K562 (cell line): ENCODE data around the gene SAMD11.

Experiments used
- BHLHE40 ChIP-seq: IDR thresholded peaks from 2 replicates; pipeline ENCODE4 v1.6.1; 2011; ENCODE audit warnings: low read length, improper control_type of control experiment
- ETV5 ChIP-seq: sonication (generic); formaldehyde crosslinking; IDR thresholded peaks from 2 replicates; pipeline ENCODE4 v1.4.0; 2020; ENCODE audit warnings: low read depth, mild to moderate bottlenecking, missing genetic modification reagents
- EZH2 ChIP-seq: IDR thresholded peaks from 2 replicates; pipeline ENCODE4 v1.6.1; 2012; ENCODE audit warnings: low read depth, mild to moderate bottlenecking, inconsistent platforms, low read length, borderline replicate concordance
- POLR2AphosphoS5 ChIP-seq: IDR thresholded peaks from 2 replicates; pipeline ENCODE4 v1.6.1; 2011; ENCODE audit warnings: mild to moderate bottlenecking, low read depth, low read length, moderate library complexity; ENCODE audit not compliant: control insufficient read depth, insufficient read depth
- PTRF ChIP-seq: fragments of 450-650 bp; IDR thresholded peaks from 2 replicates; pipeline ENCODE4 v1.6.1; 2016; ENCODE audit warnings: mild to moderate bottlenecking, missing genetic modification characterization, missing compliant biosample characterization
- RFX5 ChIP-seq: IDR thresholded peaks from 2 replicates; pipeline ENCODE4 v1.6.1; 2011; ENCODE audit warnings: low read depth, mild to moderate bottlenecking, improper control_type of control experiment, low read length
- SP1 ChIP-seq: sonication (generic); formaldehyde crosslinking; IDR thresholded peaks from 2 replicates; pipeline ENCODE4 v1.8.1; 2022; ENCODE audit warnings: mild to moderate bottlenecking, missing genetic modification reagents
- TAF1 ChIP-seq: IDR thresholded peaks from 2 replicates; pipeline ENCODE4 v1.6.1; 2011; ENCODE audit warnings: mild to moderate bottlenecking, low read length, moderate library complexity; ENCODE audit not compliant: insufficient read depth, control insufficient read depth, severe bottlenecking; ENCODE audit errors: extremely low read depth
- ZNF274 ChIP-seq: IDR thresholded peaks from 2 replicates; pipeline ENCODE4 v1.6.1; 2011; ENCODE audit warnings: low read depth, mild to moderate bottlenecking, low read length, moderate library complexity, borderline replicate concordance
- ZSCAN29 ChIP-seq: fragments of 450-650 bp; IDR thresholded peaks from 2 replicates; pipeline ENCODE4 v1.6.1; 2017
- TF ChIP-seq, protein P1 (sequence below), 3 experiments: IDR thresholded peaks in 2 of 3; conservative IDR thresholded peaks in 1 of 3; 2 replicates each; pipeline ENCODE4 v1.5.1; 2011 to 2012; ENCODE audit warnings: low read length in 3 of 3, mild to moderate bottlenecking in 3 of 3, control low read depth in 2 of 3, improper control_type of control experiment in 1 of 3, inconsistent platforms in 1 of 3, low read depth in 1 of 3, mixed read lengths in 1 of 3, moderate library complexity in 1 of 3; ENCODE audit not compliant: insufficient read depth in 2 of 3

DNA sequence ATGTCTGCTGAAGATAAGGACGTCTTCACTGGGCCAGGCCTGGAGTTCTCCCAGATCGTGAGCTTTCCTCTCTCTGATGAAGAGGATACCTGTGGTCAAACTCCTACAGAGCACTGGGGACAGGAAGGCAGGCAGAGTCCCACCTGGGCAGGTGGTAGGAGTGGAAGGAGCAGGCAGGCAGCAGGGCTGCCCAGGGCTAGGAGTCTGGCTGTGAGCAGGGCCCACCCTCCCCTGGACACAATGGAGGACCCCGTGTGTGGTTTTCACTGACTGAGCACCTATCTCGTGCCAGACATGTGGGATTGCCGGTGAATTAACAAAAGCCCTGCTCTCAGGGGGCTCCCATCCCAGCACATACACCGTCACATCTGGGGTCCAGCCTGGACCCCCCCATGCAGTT, 4.9 kb upstream of the SAMD11 start:
- TF ChIP-seq ETV5 (CRISPR knock-in tag) (no peak), ZNF274 (no peak), SP1 (CRISPR knock-in tag) (no peak), TAF1 (no peak), POLR2AphosphoS5 (no peak), ZSCAN29 (no peak), EZH2 (no peak), PTRF (tag) (no peak), RFX5 (no peak), BHLHE40 (no peak)
- TF ChIP-seq, protein P1, sequence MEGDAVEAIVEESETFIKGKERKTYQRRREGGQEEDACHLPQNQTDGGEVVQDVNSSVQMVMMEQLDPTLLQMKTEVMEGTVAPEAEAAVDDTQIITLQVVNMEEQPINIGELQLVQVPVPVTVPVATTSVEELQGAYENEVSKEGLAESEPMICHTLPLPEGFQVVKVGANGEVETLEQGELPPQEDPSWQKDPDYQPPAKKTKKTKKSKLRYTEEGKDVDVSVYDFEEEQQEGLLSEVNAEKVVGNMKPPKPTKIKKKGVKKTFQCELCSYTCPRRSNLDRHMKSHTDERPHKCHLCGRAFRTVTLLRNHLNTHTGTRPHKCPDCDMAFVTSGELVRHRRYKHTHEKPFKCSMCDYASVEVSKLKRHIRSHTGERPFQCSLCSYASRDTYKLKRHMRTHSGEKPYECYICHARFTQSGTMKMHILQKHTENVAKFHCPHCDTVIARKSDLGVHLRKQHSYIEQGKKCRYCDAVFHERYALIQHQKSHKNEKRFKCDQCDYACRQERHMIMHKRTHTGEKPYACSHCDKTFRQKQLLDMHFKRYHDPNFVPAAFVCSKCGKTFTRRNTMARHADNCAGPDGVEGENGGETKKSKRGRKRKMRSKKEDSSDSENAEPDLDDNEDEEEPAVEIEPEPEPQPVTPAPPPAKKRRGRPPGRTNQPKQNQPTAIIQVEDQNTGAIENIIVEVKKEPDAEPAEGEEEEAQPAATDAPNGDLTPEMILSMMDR (IDR thresholded peaks at IDR 0.05 in 2 of 3, conservative IDR thresholded peaks at IDR 0.05 in 1 of 3; ENCODE audit: insufficient read depth in 2 of 3, low read depth in 1 of 3, low read length in 3 of 3), result no peak
